AG20443 (cell line): ENCODE data around the gene RSPH3.
"Not testable (repeated sequence)": the region's sequence is repeated elsewhere in the genome, so short reads cannot be mapped to it uniquely, and the experiment has no call there.

Experiments
- DNase-seq: peaks from one replicate; pipeline ENCODE4 v3.0.0; 2012; ENCODE audit warnings: low spot score, mixed read lengths

RSPH3 gene

DNA sequence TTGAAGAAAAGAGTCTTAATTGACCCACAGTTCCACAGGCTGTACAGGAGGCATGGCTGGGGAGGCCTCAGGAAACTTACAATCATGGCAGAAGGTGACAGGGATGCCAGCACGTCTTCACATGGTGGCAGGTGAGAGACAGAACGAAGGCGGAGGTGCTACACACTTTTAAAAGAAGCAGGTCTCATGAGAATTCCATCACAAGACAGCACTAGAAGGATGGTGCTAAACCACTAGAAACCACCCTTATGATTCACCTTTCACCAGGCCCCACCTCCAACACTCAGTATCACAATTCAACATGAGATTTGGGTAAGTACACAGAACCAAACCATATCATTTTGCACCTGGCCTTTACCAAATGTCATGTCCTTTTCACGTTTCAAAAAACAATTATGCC is 23.9 kb upstream of the RSPH3 start:
- DNase-seq: no peak

DNA sequence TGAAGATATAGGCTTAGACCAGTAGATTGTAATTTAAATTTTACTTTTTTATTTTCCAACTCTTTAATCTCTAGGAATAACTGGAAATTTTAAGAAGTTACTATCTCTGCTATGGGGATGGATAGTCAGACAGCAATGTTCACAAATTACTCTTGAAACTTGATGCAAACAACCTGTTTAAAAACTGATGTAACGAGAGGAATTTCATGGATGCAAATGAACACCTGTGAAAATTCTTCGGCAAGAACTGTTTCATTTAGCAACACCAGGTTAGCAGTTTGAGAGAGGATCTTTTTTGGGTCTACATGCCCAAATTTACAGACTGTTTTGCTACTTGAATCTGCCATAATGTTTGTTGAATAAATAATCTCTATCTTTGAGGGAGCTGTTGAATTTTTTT is 20.0 kb upstream of the RSPH3 start:
- no peak for DNase-seq

DNA sequence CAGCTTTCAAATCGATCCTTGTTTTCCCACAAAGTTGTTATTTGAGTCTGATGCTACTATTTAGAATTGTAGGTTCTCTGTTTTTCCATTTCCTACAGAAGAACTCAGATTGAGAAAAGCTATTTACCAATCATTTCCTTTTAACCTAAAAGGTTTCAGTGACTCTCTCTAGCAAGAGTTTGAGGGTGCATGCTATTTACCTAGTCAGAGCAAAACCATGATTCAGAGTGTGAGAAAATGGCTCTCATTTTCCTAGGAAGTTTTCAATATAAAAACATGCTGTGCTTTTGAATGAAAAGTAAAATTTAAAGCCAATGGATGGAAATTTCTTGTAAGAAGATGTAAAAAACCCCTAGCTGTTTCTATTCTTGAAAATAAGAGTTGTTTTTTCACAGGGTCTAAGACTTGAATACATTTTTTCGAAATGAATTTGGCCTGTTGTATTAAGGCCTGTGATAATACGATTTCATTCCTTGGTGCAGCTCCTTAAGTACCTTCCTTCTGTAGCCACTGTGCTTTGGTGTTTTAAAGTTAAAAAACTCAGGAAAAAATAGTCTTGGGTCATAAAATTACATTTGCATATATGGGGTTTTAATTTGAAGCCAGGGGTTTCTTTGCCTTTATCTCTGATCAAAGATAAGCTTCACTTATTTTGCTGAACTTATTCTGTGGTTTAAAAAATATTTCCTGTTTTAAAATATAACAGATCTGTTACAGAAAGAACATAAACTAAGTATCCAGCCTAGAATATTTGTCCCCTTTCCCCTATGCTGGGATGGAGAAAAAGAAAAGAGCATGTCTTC is 18.0 kb upstream of the RSPH3 start:
- no peak for DNase-seq

DNA sequence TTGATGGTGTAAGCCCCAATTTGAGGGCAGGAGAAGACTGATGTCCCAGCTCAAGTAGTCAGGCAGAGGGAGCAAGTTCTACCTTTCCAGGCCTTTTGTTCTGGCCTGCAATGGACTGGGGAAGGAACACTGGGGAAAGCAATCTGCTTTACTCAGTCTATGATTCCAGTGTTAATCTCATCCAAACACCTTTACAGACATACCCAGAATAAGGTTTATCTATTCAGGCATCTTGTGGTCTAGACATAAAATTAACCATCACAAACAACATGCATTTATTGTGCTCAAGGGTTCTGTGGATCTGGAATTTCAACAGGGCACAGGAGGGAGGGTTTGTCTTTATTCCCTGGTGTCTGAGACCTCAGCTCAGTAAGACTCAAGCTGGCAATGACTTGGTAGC is 14.4 kb upstream of the RSPH3 start:
- no peak for DNase-seq

DNA sequence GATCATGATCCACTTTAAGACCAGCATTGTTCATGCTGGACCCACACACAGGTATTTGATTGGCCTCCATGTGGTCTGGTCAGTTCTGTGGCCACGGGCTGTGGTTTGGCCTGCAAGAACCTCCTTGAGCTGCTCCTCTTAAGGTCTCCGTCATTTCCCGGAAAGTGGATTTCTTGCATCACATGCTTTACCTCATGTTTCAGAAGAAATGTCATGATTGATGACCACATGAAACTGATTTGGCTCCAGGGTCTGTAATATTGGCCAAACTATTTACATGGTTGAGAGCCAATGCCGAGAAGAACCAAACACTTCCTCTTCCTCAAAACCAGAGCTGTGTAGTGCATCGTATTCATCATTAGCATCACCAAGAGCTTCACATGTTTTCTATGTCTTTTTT is 13.2 kb upstream of the RSPH3 start:
- no peak for DNase-seq

DNA sequence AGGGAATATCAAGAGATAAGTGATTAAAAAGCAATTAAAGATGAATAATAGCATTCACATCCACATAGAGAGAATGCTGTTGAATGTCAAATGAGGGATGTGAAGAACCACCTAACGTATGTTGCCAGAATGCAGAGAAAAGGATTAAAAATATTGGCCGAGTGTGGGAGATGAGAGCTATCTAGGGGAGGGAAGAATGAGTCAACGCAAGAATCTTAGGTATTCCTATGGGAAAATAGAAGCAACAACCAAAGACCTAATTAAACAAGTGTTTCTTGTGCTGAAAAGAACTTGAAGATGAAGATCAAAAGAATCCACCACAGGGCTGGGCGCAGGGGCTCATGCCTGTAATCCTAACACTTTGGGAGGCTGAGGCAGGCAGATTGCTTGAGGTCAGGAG is 12.2 kb upstream of the RSPH3 start:
- DNase-seq: no peak

DNA sequence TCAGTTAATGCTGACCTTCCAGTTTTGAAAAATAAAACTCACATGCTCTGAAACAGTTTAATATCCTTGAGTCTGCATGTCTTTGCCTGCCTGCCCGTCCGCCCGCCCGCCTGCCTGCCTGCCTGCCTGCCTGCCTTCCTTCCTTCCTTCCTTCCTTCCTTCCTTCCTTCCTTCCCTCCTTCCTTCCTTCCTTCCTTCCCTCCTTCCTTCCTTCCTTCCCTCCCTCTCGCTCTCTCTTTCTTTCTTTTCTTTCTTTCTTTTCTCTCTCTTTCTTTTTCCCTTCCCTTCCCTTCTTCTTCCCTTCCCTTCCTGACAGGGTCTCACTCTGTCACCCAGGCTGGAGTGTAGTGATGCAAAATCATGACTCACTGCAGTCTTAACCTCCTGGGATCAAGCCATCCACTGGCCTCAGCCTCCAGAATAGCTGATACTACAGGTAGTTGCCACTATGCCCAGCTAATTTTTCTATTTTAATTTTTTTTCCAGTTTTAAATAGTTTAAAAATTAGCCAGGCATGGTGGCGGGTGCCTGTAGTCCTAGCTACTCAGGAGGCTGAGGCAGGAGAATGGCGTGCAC is 10.1 kb upstream of the RSPH3 start:
- not testable (repeated sequence) for DNase-seq

DNA sequence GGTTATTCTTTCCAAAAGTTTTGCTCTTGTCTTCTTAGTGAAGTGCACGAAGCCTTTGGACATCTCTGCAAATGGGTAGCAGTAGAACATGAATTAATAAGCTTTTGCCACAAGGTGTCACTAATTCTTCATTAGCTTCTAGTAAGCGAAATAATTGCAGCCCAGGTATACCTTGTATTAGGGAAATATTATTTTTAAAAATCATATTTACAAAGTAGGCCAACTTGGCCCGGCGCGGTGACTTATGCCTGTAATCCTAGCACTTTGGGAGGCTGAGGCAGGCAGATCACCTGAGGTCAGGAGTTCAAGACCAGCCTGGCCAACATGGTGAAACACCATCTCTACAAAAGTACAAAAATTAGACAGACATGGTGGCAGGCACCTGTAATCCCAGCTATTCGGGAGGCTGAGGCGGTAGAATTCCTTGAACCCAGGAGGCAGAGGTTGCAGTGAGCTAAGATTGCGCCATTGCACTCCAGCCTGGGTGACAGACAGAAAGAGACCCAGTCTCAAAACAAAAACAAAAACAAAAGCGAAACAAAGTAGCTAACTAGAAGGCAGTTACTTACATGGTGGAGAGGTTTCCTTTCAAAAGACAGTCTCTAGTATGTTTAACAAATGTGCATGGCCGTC is 8.8 kb upstream of the RSPH3 start:
- DNase-seq: peak; percentile 52

DNA sequence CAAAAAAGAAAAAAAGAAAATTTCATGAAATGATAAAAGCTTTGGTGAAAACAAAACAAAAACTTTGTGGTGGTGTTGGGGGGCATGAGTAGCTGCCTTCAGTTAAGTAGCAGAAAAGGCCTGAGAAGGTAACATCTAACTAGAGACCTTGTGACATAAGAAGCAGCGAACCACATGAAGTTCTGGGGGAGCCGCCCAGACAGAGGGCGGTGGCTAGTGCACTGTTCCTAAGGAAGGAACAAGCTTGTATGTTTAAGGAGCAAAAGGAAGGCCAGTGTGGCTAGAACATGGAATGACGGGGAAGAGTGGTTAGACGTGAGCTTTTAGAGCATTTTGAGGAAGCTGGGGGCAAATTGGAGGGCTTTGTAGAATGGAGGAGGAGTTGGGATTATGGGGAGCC is 7.5 kb upstream of the RSPH3 start:
- no peak for DNase-seq

DNA sequence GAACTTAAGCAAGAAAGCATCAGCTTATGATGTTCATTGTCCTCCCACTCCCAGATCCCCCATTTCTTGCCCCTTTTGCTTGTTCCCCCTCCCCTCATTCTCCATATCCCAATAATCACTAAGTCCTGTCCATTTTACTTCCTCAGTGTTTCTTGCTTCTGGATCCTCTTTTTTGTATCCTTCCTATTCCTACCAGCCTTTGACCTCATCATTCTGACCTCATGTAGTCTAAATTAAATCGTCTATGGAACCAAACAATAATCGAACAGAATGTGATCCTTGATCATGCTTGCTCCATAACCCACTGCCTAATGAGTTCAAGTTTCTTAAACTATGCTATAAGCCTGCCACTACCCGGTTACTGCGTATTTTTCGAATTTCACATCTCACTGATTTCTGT is 5.4 kb upstream of the RSPH3 start:
- no peak for DNase-seq

DNA sequence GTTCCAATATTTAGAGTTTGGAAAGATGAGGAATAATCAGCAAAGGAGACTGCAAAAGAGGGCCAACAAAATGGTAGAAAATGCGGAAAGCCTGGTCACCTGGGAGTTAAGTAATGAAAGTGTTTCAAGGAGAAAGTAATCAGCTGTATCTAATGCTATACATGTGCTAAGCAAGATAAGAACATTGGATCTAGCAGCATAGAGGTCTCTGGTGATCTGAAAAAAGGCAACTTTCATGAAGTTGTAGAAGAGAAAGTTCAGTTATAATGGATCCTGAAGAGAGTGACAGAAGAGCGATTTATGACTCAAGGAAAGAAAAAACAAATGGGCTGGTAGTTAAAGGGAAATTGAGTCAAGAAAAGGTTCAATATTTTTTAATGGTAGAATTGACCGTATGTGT is 4.6 kb upstream of the RSPH3 start:
- DNase-seq: no peak

DNA sequence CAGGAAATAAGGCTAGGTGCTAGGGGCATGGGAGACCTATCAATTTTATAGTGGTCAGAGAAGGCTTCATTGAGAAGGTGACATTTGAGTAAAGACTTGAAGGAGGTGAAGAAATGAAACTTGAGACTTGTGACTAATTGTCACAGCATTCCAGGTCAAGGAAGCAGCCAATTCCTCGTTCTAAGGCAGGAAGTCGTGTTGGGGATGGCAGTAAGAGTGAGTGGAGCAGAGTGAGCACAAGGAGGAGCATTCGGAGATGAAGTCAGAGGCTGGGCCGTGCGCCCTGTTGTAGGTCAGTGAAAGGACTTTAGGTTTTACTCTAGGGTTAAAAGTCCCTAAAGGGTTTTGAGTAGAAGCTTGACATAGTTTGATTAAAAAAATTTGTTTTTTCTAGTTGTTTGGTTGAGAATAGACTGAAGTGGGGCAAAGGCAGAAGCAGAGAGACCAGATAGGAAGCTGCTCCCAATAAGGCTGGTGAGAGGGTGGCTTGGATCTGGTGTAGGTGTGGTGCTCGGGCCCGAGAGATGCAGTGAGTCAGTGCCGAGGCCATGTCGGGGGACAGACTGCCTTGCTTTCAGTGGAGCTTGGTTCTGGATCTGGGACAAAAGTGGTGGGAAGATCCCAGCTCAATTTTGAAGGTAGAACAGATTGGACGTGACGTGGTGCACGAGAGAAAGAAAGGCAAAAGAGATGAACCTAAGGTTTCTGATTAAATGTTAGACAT is 2.6 kb upstream of the RSPH3 start:
- DNase-seq: peak; percentile 34

DNA sequence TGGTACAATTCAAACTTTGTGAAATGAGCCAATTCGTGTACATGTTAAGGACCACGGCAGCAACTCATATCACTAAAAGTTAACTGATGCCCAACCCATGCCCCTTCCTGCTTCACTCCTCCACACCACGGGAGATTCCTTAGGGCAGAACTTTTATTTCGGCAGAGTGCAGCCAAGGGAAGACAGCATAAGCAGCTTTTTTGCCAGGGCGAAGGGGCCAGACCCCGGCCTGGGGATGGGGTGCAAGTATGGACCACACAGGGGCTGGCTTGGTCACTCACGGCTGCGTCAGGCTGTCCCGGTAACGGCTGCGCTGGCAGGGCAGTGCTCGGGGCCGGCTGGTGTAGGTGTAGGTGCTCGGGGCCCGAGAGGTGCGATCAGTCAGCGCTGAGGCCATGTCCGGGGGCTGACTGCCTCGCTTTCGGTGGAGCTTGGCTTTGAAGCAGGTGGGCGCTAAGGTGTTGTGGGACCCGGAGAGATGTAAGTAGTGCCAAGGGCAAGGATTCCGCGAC is 792 bp downstream of the RSPH3 start:
- no peak for DNase-seq

DNA sequence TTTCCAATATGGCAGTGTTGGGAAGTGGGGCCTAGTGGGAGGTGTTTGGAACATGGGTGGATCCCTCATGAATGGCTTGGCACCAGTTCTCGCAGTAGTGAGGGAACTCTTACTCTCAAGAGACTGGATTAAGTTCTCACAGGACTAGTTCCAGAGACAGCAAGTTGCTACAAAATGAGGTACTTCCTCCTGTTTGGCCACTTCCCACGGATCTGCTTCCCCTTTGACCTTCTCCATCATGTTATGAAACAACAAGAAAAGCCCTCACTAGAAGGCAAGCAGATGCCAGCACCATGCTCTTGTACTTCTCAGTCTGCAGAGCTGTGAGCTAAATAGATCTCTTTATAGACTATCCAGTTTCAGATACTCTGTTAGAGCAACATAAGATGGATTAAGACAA is 3.1 kb downstream of the RSPH3 start:
- DNase-seq: no peak

DNA sequence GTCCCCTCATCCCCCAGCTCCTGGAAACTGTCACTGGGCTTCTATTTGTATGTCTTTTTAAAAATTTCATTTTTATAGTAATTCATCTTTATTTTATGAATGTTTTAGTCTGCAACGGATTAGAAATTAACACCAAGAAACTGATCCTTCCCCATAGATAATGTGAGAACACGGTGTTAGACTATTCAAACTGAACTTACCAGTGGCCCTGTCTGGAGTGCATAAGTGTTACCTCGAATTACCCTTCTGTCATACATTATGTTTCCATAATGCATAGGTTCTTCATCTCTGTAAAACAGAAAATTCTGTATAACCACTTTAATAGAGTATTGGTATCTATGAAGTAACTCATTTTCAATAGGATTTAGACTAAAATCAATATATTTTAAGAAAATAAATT is 6.4 kb downstream of the RSPH3 start:
- no peak for DNase-seq

DNA sequence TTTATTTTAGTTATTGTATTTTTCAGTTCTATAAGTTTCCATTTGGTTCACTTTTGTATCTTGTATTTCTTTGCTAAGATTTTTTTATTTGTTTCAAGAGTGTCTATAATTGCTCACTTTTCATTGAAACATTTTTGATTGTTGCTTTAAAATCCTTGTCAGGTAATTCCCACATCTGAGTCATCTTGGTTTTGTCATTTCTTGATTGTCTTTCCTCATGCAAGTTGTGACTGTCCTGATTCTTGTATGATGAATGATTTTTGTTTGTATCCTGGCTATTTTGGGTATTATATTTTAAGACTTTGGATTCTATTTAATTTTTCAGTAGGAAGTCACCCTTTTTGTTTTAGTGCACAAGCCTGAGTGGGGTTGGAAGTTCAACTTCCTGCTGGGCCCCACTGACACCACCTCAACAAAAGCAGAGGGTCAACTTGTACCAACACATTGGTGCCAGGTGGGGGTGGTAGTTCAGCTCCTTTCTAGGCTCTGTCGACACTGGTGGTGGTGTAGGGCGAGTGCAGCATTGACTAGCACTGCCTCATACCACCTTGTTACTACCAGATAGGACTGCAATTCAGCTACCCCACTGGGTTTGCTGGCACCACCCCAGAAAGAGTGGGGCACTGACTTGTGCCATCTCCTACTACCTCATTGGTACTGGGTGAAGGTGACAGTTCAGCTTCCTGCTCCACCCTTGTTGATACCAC is 8.8 kb downstream of the RSPH3 start:
- DNase-seq: no peak

DNA sequence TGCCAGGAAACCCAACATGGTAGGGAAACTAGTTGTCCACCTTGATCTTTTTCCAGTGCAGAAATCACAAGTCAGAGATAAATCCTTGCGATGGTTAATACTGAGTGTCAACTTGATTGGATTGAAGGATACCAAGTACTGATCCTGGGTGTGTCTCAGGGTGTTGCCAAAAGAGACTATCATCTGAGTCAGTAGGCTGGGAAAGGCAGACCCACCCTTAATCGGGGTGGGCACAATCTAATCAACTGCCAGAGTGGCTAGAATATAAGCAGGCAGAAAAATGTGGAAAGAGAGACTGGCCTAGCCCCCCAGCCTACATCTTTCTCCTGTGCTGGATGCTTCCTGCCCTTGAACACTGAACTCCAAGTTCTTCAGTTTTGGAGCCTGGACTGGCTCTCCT is 10.3 kb downstream of the RSPH3 start:
- not testable (repeated sequence) for DNase-seq

DNA sequence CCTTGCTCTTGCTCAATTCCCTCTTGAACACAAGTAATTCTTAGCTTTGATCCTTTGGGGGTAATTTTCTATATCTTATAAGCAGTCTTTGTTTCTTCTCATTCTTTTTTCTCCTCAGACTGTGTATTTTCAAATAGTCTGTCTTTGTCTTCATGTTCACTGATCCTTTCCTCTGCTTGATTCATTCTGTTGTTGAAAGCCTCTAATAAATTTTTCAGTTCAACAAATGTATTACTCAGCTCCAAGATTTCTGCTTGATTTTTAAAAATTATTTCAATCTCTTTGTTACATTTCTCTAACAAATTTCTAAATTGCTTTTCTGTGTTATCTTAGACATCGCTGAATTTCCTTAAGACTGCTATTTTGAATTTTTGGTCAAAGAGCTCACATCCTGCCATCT is 11.5 kb downstream of the RSPH3 start:
- DNase-seq: no peak

DNA sequence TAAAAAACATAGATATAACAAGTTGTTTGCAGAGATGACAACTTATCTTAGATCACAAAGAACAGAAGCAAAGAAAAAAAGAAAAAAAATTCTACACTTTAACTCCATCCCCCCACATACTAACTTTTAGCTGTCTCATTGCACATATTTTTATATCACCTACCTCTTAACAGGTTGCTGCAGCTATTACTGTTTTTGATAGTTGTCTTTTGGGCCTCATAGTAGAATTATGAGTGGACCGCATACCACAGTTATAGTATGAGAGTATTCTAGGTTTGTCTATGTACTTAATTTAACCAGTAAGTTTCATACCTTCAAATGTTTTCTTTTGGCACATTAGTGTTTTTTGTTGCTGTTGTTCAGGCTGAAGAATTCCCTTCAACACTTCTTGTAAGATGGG is 12.3 kb downstream of the RSPH3 start:
- no peak for DNase-seq

DNA sequence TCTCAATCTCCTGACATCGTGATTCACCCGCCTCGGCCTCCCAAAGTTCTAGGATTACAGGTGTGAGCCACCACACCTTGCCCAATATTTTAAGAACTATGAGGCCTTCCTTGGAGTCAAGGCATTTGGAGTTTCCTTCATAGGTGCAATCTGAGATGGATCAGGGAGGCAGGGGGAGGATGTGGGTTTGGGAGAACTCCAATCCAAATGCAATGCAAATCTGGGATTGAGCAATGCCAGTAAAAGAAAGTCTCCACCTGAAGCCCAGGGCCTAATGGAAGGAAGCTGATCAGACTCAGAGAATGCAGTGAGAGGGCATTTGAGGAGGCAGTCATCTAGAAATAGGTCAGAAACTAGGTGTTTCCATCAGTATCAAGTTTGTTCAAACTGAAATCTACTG is 21.2 kb downstream of the RSPH3 start:
- DNase-seq: peak; percentile 27

DNA sequence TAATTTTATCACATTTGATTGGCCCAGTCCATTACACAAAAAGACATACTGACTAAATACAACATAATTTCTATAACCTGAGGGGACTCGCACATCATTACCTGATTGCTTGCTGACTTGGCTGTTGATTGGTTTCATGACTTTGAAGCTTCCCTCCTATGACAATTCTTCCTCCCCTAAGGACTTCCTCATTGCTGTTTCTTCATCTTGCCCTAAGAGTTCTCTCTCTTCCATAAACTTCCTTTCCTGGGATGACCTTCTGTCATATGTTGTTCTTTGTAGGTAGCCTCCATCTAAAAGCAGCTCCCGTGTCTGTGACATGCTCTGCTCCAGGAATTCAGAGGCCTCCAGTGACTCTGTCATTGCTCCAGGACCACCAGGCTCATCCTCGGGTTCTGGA is 22.6 kb downstream of the RSPH3 start:
- DNase-seq: no peak
